ENCODE measurements around the gene SEMA5B. TPM values are rescaled to one million over a fixed set of nuclear protein-coding genes. Genes with fewer than 3 reads are reported as not detected.

SEMA5B gene
- total and polyA plus RNA-seq, 9 of the 15 experiments (the other 6 are each of a cell fraction or from before 2014, with no cell fraction given) = not detected

DNA sequence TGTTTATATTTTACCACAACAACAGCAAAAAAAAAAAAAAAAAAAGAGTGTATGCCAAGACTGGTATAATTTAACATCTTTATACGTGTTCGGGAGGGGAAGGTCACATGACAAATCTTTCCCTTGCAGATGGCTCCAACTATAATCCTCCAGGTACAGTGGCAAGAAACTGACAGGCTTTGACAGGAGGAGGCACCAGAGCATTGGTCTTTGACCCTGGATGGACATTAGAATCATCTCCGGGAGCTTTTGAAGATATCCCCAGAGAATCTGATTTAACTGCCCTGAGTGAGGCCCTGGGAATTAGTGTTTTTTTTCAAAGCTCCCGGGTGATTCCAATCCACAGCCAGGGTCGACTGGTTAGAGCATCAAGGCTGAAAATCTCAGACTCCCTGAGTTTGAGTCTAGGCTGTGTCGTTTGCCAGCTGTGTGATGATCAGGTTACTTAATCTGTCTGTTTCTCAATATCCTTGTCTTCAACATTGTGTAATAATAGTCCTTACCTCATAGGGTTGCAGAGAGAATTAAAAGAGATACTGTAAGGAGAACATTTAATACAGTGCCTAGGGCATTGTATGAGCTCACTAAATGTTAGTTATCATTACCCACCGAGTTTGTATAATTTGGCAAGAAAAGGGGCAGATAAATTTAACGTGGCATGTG is 8.9 kb upstream of the SEMA5B start:
- WGBS (ENCODE audit: insufficient coverage, low coverage, missing lambda C conversion rate) = 4% methylated on average over 8 of the region's 8 CpGs
- TF ChIP-seq CEBPB (tag; IDR thresholded peaks at IDR 0.05) = peak; percentile 70
- peak in 1 of 2 experiments; percentile 46; a peak in 2 of 4 replicates for TF ChIP-seq RAD21 (CRISPR knock-in tag; conservative IDR thresholded peaks at IDR 0.05 in 1 of 2, IDR thresholded peaks at IDR 0.05 in 1 of 2)
- TF ChIP-seq ADNP (tag; IDR thresholded peaks at IDR 0.05) = no peak
- no peak for TF ChIP-seq SETDB1 (IDR thresholded peaks at IDR 0.05; ENCODE audit: low read length)
- TF ChIP-seq, protein P1, sequence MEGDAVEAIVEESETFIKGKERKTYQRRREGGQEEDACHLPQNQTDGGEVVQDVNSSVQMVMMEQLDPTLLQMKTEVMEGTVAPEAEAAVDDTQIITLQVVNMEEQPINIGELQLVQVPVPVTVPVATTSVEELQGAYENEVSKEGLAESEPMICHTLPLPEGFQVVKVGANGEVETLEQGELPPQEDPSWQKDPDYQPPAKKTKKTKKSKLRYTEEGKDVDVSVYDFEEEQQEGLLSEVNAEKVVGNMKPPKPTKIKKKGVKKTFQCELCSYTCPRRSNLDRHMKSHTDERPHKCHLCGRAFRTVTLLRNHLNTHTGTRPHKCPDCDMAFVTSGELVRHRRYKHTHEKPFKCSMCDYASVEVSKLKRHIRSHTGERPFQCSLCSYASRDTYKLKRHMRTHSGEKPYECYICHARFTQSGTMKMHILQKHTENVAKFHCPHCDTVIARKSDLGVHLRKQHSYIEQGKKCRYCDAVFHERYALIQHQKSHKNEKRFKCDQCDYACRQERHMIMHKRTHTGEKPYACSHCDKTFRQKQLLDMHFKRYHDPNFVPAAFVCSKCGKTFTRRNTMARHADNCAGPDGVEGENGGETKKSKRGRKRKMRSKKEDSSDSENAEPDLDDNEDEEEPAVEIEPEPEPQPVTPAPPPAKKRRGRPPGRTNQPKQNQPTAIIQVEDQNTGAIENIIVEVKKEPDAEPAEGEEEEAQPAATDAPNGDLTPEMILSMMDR (IDR thresholded peaks at IDR 0.05 in 2 of 3, conservative IDR thresholded peaks at IDR 0.05 in 1 of 3; ENCODE audit: insufficient read depth in 2 of 3, low read depth in 1 of 3, low read length in 3 of 3) = peak in 2 of 3 experiments; percentile 23 to 42; a peak in 1 of 6 replicates
- TF ChIP-seq, protein P2, sequence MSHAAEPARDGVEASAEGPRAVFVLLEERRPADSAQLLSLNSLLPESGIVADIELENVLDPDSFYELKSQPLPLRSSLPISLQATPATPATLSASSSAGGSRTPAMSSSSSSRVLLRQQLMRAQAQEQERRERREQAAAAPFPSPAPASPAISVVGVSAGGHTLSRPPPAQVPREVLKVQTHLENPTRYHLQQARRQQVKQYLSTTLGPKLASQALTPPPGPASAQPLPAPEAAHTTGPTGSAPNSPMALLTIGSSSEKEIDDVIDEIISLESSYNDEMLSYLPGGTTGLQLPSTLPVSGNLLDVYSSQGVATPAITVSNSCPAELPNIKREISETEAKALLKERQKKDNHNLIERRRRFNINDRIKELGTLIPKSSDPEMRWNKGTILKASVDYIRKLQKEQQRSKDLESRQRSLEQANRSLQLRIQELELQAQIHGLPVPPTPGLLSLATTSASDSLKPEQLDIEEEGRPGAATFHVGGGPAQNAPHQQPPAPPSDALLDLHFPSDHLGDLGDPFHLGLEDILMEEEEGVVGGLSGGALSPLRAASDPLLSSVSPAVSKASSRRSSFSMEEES (CRISPR knock-in tag; IDR thresholded peaks at IDR 0.05) = peak; percentile 56
- no peak for TF ChIP-seq MECOM (CRISPR knock-in tag; IDR thresholded peaks at IDR 0.05)
- 0 out of 2 replicates have a peak, but pooled peaks have one; percentile 36 for TF ChIP-seq TOE1 (IDR thresholded peaks at IDR 0.05; ENCODE audit: borderline replicate concordance)
- no peak for TF ChIP-seq TOE1 (CRISPR knock-in tag; IDR thresholded peaks at IDR 0.05; ENCODE audit: borderline replicate concordance, low read depth)
- no peak for TF ChIP-seq CEBPG (CRISPR knock-in tag; IDR thresholded peaks at IDR 0.05)
- peak in 1 of 2 experiments; percentile 7; a peak in 1 of 4 replicates for TF ChIP-seq CEBPG (tag; conservative IDR thresholded peaks at IDR 0.05 in 1 of 2, IDR thresholded peaks at IDR 0.05 in 1 of 2)
- peak; percentile 40; the same call in 1 of the 2 replicates for TF ChIP-seq RAD51 (IDR thresholded peaks at IDR 0.05; ENCODE audit: borderline replicate concordance, low read depth)
- BruUV-seq (replicated peaks) = no TSS peak
- Histone ChIP-seq H3K4me1 (replicated peaks in 1 of 2; ENCODE audit: control insufficient read depth in 2 of 2, insufficient read depth in 2 of 2, low read length in 2 of 2) (no peaks in the 10 kb centered on the region), H3K27ac (ENCODE audit: extremely low read depth, low read depth, low read length) (no peak overlapping the region), H3K4me3 (no peak overlapping the region), H4K20me1 (replicated peaks; ENCODE audit: control insufficient read depth, insufficient read depth, low read length) (no peaks in the 10 kb centered on the region), H3K9me1 (ENCODE audit: control insufficient read depth, insufficient read depth, low read length) (no peaks in the 10 kb centered on the region), H3K79me2 (ENCODE audit: control insufficient read depth, insufficient read depth, low read length) (no peaks in the 10 kb centered on the region), H3K9me3 (replicated peaks; ENCODE audit: control insufficient read depth, insufficient read depth, low read depth, low read length) (no peaks in the 10 kb centered on the region), H3K9ac (ENCODE audit: insufficient read depth in 1 of 2, low read depth in 2 of 2, low read length in 2 of 2) (no peak overlapping the region), H3K4me2 (ENCODE audit: insufficient read depth, low read length) (no peak overlapping the region), H3K36me3 (ENCODE audit: control insufficient read depth, insufficient read depth, low read length) (no peaks in the 10 kb centered on the region), H2AFZ (ENCODE audit: low read depth, low read length) (no peak overlapping the region), H3K27me3 (ENCODE audit: control insufficient read depth in 2 of 2, insufficient read depth in 2 of 2, low read length in 2 of 2) (peaks cover 1 to 26% of the 10 kb centered on the region in 2 experiments; a peak in 4 of 5 replicates)
- DNase-seq (ENCODE audit: extremely low read depth in 1 of 4, low spot score in 3 of 4) = no peak
- FAIRE-seq = no peak
- no peak for ATAC-seq
- intact Hi-C loops (cut with micrococcal nuclease) = loop anchor here (10.0 kb wide), 1 partner anchor 228 kb away; no protein-coding TSS in a partner anchor
- CTCF ChIA-PET (ENCODE audit: low intra/inter-chr PET ratio) = interaction anchor here (1.7 kb wide), 1 partner anchor 222 kb away, joined by 6 read pairs; no protein-coding TSS in a partner anchor
- POLR2A ChIA-PET = interaction anchor here (0.5 kb wide), 1 partner anchor 77 kb away, joined by 4 read pairs; no protein-coding TSS in a partner anchor
- in situ Hi-C loops (cut with MboI) = no loop called here

Data from K562 (cell line).